SU-DHL-6 (cell line): ENCODE data around the gene UBR4.

ENCODE experiments used
- CTCF ChIP-seq: fragments of 200-600 bp; sonication (generic); IDR thresholded peaks from one replicate; pipeline ENCODE4 v1.5.1; 2017; ENCODE audit warnings: antibody characterized with exemption, mild to moderate bottlenecking, low read length, moderate library complexity; ENCODE audit not compliant: insufficient read depth, poor library complexity, severe bottlenecking
- EZH2phosphoT487 ChIP-seq: fragments of 200-600 bp; sonication (generic), shearing (Covaris generic); conservative IDR thresholded peaks from 2 replicates; pipeline ENCODE4 v1.6.1; 2018; ENCODE audit warnings: mild to moderate bottlenecking, antibody characterized with exemption, low read length, moderate library complexity, mixed read lengths

- no peak for TF ChIP-seq CTCF
- no peak for TF ChIP-seq EZH2phosphoT487
Measured at GRCh38 chr1:19169642-19170041, 40.4 kb downstream of the UBR4 start.
